Body of pancreas (tissue), 4 donors: Measurements from ENCODE around the gene FRMPD3.

Source experiments
- POLR2A ChIP-seq, 3 donors: fragments of 450-650 bp; IDR thresholded peaks; one replicate each; pipeline ENCODE4 v1.6.1; 2016; ENCODE audit warnings: antibody characterized with exemption in 3 of 3, mild to moderate bottlenecking in 2 of 3
- TF ChIP-seq, protein P1 (sequence below), 7 experiments: fragments of 450-650 bp in 4 of 7; fragments of 200-600 bp in 3 of 7; sonication (generic) in 3 of 7; IDR thresholded peaks; one replicate each; pipeline ENCODE4 v1.5.1; 2016 to 2019; ENCODE audit warnings: antibody characterized with exemption in 7 of 7

GRCh38 chrX:107493141-107493540, 43.7 kb downstream of the FRMPD3 start:
- TF ChIP-seq, protein P1, sequence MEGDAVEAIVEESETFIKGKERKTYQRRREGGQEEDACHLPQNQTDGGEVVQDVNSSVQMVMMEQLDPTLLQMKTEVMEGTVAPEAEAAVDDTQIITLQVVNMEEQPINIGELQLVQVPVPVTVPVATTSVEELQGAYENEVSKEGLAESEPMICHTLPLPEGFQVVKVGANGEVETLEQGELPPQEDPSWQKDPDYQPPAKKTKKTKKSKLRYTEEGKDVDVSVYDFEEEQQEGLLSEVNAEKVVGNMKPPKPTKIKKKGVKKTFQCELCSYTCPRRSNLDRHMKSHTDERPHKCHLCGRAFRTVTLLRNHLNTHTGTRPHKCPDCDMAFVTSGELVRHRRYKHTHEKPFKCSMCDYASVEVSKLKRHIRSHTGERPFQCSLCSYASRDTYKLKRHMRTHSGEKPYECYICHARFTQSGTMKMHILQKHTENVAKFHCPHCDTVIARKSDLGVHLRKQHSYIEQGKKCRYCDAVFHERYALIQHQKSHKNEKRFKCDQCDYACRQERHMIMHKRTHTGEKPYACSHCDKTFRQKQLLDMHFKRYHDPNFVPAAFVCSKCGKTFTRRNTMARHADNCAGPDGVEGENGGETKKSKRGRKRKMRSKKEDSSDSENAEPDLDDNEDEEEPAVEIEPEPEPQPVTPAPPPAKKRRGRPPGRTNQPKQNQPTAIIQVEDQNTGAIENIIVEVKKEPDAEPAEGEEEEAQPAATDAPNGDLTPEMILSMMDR (IDR thresholded peaks at IDR 0.05), result no peak
- no peak for TF ChIP-seq POLR2A (IDR thresholded peaks at IDR 0.05)
